Measurements from ENCODE around the gene GLRA1.

The GLRA1 gene

GRCh38 chr5:151931260-151931659 lies 6.6 kb upstream of the GLRA1 start:
- Mint-ChIP-seq H3K4me1 (no peaks in the 10 kb centered on the region), H3K27ac (no peak overlapping the region), H3K36me3 (ENCODE audit: low read depth) (no peaks in the 10 kb centered on the region), H3K27me3 (ENCODE audit: low read depth) (peaks cover 6% of the 10 kb centered on the region), H3K9me3 (peaks cover 37% of the 10 kb centered on the region), H3K4me3 (no peak overlapping the region)
- no peak for TF ChIP-seq CTCF (IDR thresholded peaks at IDR 0.05; ENCODE audit: unreplicated experiment in 3 of 3)

DNA sequence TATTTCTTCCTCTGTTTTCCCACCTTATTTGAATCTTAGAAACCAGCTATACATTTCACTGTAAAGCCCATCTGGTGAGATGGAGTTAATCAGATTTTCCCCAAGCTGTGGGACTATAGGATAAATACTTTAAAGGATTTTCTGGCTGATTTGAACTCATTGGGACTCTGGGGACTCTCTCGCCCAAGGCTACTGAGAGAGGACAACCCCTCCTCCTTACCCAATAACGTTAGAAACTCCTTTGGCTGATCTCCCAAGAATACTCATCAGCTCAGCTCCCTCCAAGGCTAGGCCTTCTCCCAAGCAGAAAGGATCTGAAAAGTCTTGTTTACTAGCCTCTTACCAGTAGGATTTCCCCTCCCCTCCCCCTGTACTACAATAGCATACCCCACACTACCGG lies 1.5 kb upstream of the GLRA1 start:
- Mint-ChIP-seq H3K4me3 (no peak overlapping the region), H3K9me3 (peaks cover 11% of the 10 kb centered on the region), H3K36me3 (ENCODE audit: low read depth) (no peaks in the 10 kb centered on the region), H3K27ac (no peak overlapping the region), H3K27me3 (ENCODE audit: low read depth) (peaks cover 48% of the 10 kb centered on the region), H3K4me1 (no peaks in the 10 kb centered on the region)
- no peak for TF ChIP-seq CTCF (IDR thresholded peaks at IDR 0.05; ENCODE audit: unreplicated experiment in 3 of 3)

DNA sequence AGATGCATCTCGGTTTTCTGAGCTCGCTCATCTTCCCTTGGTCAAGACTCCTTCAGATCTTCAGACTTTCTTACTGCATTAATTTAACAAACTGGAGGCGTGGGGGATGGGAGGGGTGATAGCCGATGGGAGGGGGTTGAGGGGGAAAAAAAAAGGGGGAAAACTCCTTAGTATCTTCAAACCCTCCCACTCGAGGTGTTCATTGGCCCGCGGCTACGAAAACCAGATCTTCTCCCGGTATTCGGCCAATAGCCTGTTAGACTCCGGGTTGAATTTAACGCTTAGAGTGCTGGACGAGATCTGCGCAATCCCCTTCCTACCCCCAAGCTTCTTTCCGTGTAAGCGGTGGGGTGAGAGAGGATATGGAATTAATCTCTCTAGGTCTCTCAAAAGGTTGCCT lies 689 bp upstream of the GLRA1 start:
- Mint-ChIP-seq H3K9me3 (peaks cover 8% of the 10 kb centered on the region), H3K36me3 (ENCODE audit: low read depth) (no peaks in the 10 kb centered on the region), H3K27me3 (ENCODE audit: low read depth) (peaks cover 48% of the 10 kb centered on the region), H3K4me1 (no peaks in the 10 kb centered on the region), H3K27ac (no peak overlapping the region), H3K4me3 (no peak overlapping the region)
- TF ChIP-seq CTCF (IDR thresholded peaks at IDR 0.05; ENCODE audit: unreplicated experiment in 3 of 3): no peak

- H3K36me3 Mint-ChIP-seq (ENCODE audit: low read depth): no peaks in the 10 kb centered on the region
- peak overlapping the region in 1 of 3 experiments; percentile 49 for H3K4me3 Mint-ChIP-seq
- TF ChIP-seq CTCF (IDR thresholded peaks at IDR 0.05; ENCODE audit: unreplicated experiment in 3 of 3): peak; percentile 16 to 24 (median 23)
- H3K27me3 Mint-ChIP-seq (ENCODE audit: low read depth): peaks cover 52% of the 10 kb centered on the region
- no peak overlapping the region for H3K27ac Mint-ChIP-seq
- peaks cover 7% of the 10 kb centered on the region for H3K9me3 Mint-ChIP-seq
- H3K4me1 Mint-ChIP-seq: no peaks in the 10 kb centered on the region
Observed at GRCh38 chr5:151923866-151924476, 680 bp downstream of the GLRA1 start.

DNA sequence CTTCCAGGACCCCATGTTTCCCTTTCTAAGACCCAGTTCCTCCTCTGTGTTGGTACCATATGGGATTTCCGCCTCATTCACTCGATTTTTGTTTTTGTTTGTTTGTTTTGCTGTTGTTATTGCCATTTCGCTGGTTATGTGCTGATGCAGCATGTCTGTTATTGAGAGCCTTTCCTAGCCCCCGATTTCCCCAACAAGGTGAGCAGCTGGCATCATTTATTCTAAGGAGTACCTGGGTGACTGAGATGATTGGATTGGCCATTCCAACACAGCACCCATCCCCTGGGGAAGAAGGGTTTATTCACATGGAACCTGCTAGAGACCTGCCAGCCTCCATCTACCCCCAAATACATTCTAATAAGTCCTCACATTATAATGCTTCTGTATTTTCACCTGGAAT lies 2.7 kb downstream of the GLRA1 start:
- H3K4me1 Mint-ChIP-seq: no peaks in the 10 kb centered on the region
- no peak for TF ChIP-seq CTCF (IDR thresholded peaks at IDR 0.05; ENCODE audit: unreplicated experiment in 3 of 3)
- H3K4me3 Mint-ChIP-seq: no peak overlapping the region
- H3K9me3 Mint-ChIP-seq: no peaks in the 10 kb centered on the region
- H3K36me3 Mint-ChIP-seq (ENCODE audit: low read depth): no peaks in the 10 kb centered on the region
- peaks cover 64% of the 10 kb centered on the region for H3K27me3 Mint-ChIP-seq (ENCODE audit: low read depth)
- no peak overlapping the region for H3K27ac Mint-ChIP-seq

DNA sequence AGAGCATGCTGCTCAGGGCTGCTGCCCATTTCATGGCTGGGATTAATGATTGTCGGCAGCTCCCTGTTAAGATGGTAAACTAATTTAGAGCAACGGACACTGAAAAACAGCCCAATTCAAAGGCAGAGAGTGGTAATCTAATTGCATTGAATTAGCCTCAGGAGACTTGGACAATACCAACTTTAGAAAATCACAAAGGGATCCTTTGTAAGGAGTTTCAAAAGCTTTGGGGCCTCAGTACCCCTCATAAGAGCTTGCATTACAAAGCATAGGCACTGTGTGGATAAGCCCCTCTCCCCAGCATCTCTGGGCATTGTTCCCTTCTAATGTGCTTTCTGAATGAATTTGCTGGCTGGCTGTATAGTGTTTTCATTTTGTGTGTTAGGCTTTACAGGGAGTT lies 6.7 kb downstream of the GLRA1 start:
- Mint-ChIP-seq H3K4me1 (no peaks in the 10 kb centered on the region), H3K36me3 (ENCODE audit: low read depth) (no peaks in the 10 kb centered on the region), H3K9me3 (no peaks in the 10 kb centered on the region), H3K27me3 (ENCODE audit: low read depth) (peaks cover 41% of the 10 kb centered on the region), H3K27ac (no peak overlapping the region), H3K4me3 (no peak overlapping the region)
- TF ChIP-seq CTCF (IDR thresholded peaks at IDR 0.05; ENCODE audit: unreplicated experiment in 3 of 3): no peak
